Gastroesophageal sphincter (tissue), 3 donors: Measurements from ENCODE around the gene CYP46A1.

Experiments
- EP300 ChIP-seq: sonication (generic); formaldehyde crosslinking; IDR thresholded peaks from one replicate; pipeline ENCODE4 v1.6.1; 2017; ENCODE audit warnings: antibody characterized with exemption, mild to moderate bottlenecking
- POLR2A ChIP-seq, 2 donors: fragments of 450-650 bp; IDR thresholded peaks; one replicate each; pipeline ENCODE4 v1.6.1; 2017; ENCODE audit warnings: antibody characterized with exemption in 2 of 2, mild to moderate bottlenecking in 2 of 2, moderate library complexity in 1 of 2
- POLR2AphosphoS5 ChIP-seq: sonication (generic); formaldehyde crosslinking; IDR thresholded peaks from one replicate; pipeline ENCODE4 v1.6.1; 2017; ENCODE audit warnings: antibody characterized with exemption
- TF ChIP-seq, protein P1 (sequence below), 4 experiments: fragments of 200-600 bp in 2 of 4; fragments of 450-650 bp in 2 of 4; sonication (generic) in 1 of 4; IDR thresholded peaks; one replicate each; pipeline ENCODE4 v1.5.1; 2017 to 2019; ENCODE audit warnings: antibody characterized with exemption in 4 of 4, mild to moderate bottlenecking in 2 of 4, moderate library complexity in 2 of 4

DNA sequence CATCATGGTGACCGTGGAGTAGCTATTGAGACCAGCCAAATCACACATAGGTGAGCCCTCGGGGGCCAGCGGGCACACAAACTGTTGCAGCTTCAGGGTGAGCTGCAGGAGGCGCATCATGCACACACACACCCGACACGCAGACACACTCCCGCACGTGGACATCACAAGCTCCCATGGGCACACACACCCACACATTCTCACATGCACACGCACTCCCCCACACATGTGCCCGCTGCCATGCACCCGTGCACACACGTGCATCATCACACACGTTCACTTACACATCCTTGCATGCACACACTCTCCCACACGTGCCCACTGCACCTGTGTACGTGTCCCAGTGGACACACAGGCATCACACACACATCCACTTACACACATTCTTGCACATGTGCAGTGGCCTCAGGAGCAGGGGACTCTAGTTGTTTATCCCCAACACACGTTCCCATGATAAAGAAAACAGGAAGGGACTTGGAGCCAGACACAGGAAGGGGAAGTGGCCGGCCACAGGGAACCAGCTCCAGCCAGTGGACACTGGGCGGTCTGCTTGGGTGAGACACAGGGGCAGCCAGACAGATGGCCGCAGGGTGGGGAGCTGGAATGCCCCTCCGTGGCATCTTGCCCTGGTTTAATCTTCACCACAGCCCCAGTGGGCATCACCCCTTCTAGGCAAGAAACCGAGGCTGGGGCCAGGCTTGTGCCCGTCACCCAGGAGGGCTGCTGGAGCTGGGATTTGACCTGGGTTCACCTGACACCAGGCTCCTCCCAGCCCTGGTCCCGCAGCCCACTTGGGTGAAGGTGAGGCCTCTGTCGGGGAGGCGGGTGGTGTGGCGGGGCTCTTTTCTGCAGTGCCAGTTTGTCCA is 49.7 kb downstream of the CYP46A1 start:
- TF ChIP-seq POLR2A (IDR thresholded peaks at IDR 0.05) (no peak), POLR2AphosphoS5 (no peak), EP300 (no peak)
- TF ChIP-seq, protein P1, sequence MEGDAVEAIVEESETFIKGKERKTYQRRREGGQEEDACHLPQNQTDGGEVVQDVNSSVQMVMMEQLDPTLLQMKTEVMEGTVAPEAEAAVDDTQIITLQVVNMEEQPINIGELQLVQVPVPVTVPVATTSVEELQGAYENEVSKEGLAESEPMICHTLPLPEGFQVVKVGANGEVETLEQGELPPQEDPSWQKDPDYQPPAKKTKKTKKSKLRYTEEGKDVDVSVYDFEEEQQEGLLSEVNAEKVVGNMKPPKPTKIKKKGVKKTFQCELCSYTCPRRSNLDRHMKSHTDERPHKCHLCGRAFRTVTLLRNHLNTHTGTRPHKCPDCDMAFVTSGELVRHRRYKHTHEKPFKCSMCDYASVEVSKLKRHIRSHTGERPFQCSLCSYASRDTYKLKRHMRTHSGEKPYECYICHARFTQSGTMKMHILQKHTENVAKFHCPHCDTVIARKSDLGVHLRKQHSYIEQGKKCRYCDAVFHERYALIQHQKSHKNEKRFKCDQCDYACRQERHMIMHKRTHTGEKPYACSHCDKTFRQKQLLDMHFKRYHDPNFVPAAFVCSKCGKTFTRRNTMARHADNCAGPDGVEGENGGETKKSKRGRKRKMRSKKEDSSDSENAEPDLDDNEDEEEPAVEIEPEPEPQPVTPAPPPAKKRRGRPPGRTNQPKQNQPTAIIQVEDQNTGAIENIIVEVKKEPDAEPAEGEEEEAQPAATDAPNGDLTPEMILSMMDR (IDR thresholded peaks at IDR 0.05) = no peak
